AG10803 (cell line): ENCODE results near the gene OBSCN.

Source experiments
- DNase-seq: peaks from one replicate; pipeline ENCODE4 v3.0.0; 2010; ENCODE audit warnings: low read depth
- H3K4me3 ChIP-seq: 2 replicates; pipeline ENCODE4 v1.5.1; 2011; ENCODE audit warnings: mild to moderate bottlenecking, low read length, control low read depth
- TF ChIP-seq, protein P1 (sequence below): conservative IDR thresholded peaks from 2 replicates; pipeline ENCODE4 v1.5.1; 2011; ENCODE audit warnings: mild to moderate bottlenecking, low read length, control low read depth, inconsistent platforms

The OBSCN gene

DNA sequence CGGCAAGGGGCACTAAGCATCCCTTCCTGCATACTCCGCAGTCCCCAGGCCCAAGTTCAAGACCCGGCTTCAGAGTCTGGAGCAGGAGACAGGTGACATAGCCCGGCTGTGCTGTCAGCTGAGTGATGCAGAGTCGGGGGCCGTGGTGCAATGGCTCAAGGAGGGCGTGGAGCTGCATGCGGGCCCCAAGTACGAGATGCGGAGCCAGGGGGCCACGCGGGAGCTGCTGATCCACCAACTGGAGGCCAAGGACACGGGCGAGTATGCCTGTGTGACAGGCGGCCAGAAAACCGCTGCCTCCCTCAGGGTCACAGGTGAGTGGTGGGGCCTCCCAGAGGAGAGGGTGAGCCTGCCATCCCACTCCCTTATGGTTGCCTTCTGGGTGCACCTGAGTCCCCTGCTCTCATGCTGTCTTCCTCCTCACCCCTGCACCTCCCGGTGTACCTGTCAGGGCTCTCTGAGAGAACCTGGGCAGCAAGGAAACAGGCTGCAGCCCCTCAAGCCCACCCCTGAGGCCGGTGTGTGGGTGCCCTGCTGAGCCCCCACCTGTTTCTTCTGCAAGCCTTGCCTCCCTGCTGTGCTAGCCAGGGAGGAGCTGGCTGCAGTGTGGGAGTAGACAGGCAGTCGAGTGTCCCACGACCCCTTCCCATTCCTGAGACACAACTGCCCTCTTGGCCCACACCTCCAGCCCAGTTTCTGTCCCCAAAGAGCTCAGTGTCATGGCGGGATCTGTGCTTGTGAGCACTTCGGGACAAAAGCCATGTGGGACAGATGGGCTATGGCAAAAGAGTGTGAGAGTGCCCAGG is 99.6 kb downstream of the OBSCN start:
- H3K4me3 ChIP-seq = no peak overlapping the region
- TF ChIP-seq, protein P1, sequence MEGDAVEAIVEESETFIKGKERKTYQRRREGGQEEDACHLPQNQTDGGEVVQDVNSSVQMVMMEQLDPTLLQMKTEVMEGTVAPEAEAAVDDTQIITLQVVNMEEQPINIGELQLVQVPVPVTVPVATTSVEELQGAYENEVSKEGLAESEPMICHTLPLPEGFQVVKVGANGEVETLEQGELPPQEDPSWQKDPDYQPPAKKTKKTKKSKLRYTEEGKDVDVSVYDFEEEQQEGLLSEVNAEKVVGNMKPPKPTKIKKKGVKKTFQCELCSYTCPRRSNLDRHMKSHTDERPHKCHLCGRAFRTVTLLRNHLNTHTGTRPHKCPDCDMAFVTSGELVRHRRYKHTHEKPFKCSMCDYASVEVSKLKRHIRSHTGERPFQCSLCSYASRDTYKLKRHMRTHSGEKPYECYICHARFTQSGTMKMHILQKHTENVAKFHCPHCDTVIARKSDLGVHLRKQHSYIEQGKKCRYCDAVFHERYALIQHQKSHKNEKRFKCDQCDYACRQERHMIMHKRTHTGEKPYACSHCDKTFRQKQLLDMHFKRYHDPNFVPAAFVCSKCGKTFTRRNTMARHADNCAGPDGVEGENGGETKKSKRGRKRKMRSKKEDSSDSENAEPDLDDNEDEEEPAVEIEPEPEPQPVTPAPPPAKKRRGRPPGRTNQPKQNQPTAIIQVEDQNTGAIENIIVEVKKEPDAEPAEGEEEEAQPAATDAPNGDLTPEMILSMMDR = no peak
- no peak for DNase-seq

DNA sequence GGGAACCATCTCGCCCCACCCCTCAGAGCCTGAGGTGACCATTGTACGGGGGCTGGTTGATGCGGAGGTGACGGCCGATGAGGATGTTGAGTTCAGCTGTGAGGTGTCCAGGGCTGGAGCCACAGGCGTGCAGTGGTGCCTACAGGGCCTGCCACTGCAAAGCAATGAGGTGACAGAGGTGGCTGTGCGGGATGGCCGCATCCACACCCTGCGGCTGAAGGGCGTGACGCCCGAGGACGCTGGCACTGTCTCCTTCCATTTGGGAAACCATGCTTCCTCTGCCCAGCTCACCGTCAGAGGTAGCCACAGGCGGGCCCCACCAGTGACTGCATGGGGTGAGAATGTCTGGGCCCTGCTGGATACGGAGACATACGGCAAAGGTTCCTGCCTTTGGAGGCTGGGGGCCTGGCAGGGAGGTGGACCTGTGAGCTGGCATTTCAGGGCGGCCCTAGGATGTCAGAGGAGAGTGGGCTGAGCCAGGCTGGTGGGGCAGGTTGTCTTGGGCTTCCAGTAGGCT is 100.3 kb downstream of the OBSCN start:
- H3K4me3 ChIP-seq = no peak overlapping the region
- no peak for DNase-seq
- TF ChIP-seq, protein P1 = no peak

DNA sequence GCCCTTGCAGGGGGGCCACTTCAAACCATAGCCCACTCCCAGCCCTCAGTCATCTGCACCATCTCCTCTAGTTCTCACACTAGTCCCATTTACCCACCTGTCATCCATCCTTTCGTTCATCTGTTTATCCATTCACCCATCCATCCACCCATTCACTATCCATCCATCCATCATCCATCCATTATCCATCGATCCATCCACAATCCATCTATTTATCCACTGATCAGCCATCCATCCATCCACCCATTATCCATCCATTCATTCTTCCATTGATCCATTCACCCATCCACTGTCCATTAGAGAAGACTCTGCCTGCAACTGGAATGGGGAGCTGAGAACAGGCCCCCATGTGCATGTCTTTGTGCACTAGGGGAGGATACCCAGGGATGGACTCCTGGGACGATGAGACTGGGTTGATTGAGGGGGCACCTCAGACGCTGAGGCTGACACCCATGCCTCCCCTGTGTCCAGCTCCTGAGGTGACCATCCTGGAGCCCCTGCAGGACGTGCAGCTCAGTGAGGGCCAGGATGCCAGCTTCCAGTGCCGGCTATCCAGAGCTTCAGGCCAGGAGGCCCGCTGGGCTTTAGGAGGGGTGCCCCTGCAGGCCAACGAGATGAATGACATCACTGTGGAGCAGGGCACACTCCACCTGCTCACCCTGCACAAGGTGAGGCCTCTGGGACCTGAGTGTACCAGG is 100.9 kb downstream of the OBSCN start:
- no peak for DNase-seq
- TF ChIP-seq, protein P1 = no peak
- H3K4me3 ChIP-seq = no peak overlapping the region

DNA sequence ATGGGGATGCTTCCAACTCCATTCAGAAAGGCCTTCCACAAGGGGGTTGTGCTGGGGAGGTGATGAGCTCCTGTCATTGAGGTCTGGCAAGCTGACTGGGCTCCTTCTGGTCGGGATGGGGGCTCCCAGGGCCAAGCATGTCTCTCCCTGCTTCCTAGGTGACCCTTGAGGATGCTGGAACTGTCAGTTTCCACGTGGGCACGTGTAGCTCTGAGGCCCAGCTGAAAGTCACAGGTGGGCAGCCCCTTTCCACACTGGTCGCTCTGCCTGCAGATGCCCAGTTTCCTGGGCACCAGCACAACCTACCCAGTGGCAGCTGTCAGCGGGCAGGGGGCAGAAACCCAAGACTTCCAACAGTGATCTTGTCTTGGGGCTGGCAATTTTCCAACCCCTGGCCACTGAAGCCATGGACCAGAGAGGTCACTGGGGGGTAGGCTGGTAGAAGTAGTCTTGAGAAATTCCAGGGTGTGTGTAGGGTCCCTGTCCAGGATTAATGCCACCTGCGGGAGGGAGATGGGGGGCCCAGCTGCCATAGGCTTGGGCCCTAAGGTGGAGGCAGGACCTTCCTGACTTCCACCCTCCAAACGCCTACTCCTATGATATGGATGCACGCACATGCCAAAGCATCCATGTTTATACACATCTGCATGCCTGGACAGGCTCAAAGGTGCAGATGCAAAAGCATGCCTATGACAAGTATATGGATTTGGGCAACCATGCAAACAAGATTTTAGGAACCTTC is 101.7 kb downstream of the OBSCN start:
- H3K4me3 ChIP-seq = no peak overlapping the region
- TF ChIP-seq, protein P1 = no peak
- DNase-seq = no peak

DNA sequence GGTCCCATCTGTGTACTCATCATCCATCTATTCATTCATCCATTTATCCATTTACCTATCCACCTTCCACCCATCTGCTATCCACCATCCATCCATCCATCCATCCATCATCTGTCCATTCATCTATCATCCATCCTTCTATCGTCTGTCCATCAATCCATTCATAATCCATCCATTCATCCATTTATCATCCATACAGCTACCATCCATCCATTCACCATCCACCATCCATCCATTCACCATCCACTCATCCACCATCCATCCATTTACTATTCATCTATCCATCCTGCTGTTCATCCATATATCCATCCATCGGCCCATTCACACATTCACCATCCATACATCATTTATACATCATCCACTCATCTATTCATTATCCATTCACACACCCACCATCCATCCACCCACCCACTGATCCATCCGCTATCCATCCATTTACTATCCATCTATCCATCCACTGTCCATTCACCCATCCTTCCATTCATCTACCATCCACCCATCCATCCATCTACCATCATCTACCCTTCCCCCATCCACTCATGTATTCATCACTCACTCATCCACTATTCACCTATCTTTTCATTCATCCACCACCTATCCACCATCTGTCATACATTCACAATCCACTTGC is 102.4 kb downstream of the OBSCN start:
- H3K4me3 ChIP-seq = no peak overlapping the region
- no peak for DNase-seq
- TF ChIP-seq, protein P1 = no peak

DNA sequence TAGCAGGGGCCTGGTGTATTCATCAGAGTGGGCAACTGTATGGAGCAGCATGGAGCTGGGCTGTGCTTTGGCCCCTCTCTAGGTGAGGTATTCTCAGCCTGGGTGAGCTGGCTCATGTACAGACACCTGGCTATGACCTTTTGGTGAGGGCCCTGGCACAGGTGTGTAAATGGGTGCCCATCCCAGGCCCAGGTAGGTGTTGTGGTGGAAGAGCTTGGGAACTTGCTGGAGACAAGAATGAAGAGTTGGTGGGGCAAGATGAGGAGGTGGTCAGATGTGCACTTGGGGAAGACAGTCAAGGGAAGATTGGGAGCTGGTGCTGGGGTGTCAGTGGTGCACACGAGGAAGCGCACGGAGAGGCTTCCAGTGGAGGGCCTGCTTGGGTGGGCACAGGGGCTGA is 103.2 kb downstream of the OBSCN start:
- DNase-seq = no peak
- TF ChIP-seq, protein P1 = no peak
- no peak overlapping the region for H3K4me3 ChIP-seq
